Measurements from ENCODE around the gene AGTRAP. TPM values are rescaled to one million over a fixed set of nuclear protein-coding genes. Genes with fewer than 3 reads are reported as not detected.

AGTRAP gene
- total and polyA plus RNA-seq, 2 of the 4 experiments (the other 2 are of a cell fraction), result 21.5 to 57.7 TPM

DNA sequence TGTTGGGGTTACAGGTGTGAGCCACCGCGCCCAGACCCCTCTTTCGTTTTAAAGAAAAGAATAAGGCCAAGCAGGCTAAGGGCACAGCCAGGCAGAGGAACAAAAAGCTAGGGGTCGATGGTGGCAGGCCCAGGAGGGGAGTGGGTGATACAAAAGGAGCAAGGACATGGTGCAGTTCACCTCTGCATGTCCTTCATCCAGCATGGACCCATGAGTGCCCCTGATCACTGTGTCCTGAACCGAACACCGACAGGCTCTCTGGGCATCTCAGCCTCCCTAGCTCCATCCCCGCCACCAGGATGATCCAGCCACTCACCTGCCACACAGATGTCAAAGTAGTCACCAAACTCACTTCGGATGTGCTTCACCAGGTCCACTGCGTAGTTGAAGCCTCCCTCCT, 64.0 kb downstream of the AGTRAP start (continued):
- no peak for TF ChIP-seq SMC3 (IDR thresholded peaks at IDR 0.05; ENCODE audit: low read depth, low read length)
- no peak for TF ChIP-seq NFE2L2 (IDR thresholded peaks at IDR 0.05; ENCODE audit: low read depth, low read length)
- TF ChIP-seq RFX5 (IDR thresholded peaks at IDR 0.05; ENCODE audit: low read depth, low read length), result no peak
- TF ChIP-seq POLR2A (IDR thresholded peaks at IDR 0.05; ENCODE audit: low read depth, low read length), result no peak

DNA sequence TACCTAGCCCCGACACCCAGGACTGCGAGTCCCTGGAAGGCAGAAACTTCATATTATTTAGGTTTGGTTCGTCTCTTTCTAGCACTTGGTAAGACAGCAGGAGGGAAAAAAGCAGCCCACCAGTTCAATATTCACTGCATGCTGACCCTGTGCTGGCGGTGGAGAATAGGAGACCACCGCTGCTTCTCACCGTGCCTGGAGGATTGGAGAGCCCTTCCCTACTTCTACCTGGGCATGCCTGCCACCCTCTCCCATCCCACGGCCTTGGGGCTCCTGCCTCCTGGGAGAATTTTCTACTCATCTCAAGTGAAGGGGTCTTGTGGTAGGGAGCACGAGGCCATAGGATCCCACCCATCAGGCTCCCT, 64.4 kb downstream of the AGTRAP start:
- H3K9me3 ChIP-seq (ENCODE audit: control insufficient read depth, insufficient read depth, low read length), result no peaks in the 10 kb centered on the region
- H3K18ac ChIP-seq (ENCODE audit: low read depth, low read length), result no peak overlapping the region
- no peak overlapping the region for H3K14ac ChIP-seq (replicated peaks; ENCODE audit: low read depth, low read length)
- no peak overlapping the region for H3K9ac ChIP-seq (ENCODE audit: low read depth, low read length)
- intact Hi-C loops (cut with micrococcal nuclease) (loop anchor here (5.0 kb wide), 1 partner anchor 118 kb away; the partner anchor contains the start of gene MAD2L2), in situ Hi-C loops (cut with MboI; ENCODE audit: low sequenced_read_pairs) (no loop called here), dilution Hi-C loops (cut with HindIII; ENCODE audit: low sequenced_read_pairs, unreplicated experiment) (no loop called here)
- H2AFZ ChIP-seq (replicated peaks; ENCODE audit: low read length, poor library complexity), result no peak overlapping the region
- H4K8ac ChIP-seq (ENCODE audit: low read depth in 2 of 2, low read length in 2 of 2), result no peak overlapping the region
- no peak overlapping the region for H3K4me2 ChIP-seq (ENCODE audit: low read depth, low read length)
- BruUV-seq (replicated peaks), result no TSS peak
- ChIA-PET CTCF (no interaction called here), POLR2A (ENCODE audit: unreplicated experiment) (no interaction called here)
- no peak overlapping the region for H4K5ac ChIP-seq (ENCODE audit: low read depth, low read length)
- WGBS, 2 experiments (ENCODE audit: extremely low coverage in 2 of 2, insufficient read length in 1 of 2), result 100% methylated on average over 1 of the region's 8 CpGs; no CpG with 5 or more reads in 1 of the 2 experiments
- no peak overlapping the region for H3K23ac ChIP-seq (ENCODE audit: low read depth, low read length)
- H4K91ac ChIP-seq (ENCODE audit: insufficient read depth, low read depth, low read length), result no peak overlapping the region
- no peak overlapping the region for H3K4ac ChIP-seq (ENCODE audit: low read depth, low read length)
- DNase-seq, result no peak
- H2BK120ac ChIP-seq (ENCODE audit: low read depth, low read length), result no peak overlapping the region
- H3K4me3 ChIP-seq (ENCODE audit: insufficient read depth, low read depth, low read length), result no peak overlapping the region
- peaks cover 17% of the 10 kb centered on the region for H3K4me1 ChIP-seq (ENCODE audit: control insufficient read depth, insufficient read depth, low read length)
- peaks cover 4 to 38% of the 10 kb centered on the region in 2 experiments; a peak in 3 of 4 replicates for H3K79me1 ChIP-seq (ENCODE audit: low read depth in 1 of 2, low read length in 2 of 2)
- H2BK5ac ChIP-seq (ENCODE audit: low read depth, low read length, poor library complexity, severe bottlenecking), result no peak overlapping the region
- no peaks in the 10 kb centered on the region for H4K20me1 ChIP-seq (ENCODE audit: insufficient read depth, low read length)
- no peak overlapping the region for H3K27ac ChIP-seq (ENCODE audit: insufficient read depth, low read length)
- H3K36me3 ChIP-seq (ENCODE audit: control insufficient read depth, insufficient read depth, low read length), result peaks cover 28% of the 10 kb centered on the region
- no peaks in the 10 kb centered on the region for H3K27me3 ChIP-seq (ENCODE audit: control insufficient read depth, insufficient read depth, low read length)
- no peak for ATAC-seq (ENCODE audit: low read depth)
- peaks cover 3% of the 10 kb centered on the region; the same call in 1 of the 2 replicates for H3K9me1 ChIP-seq (ENCODE audit: insufficient read depth, low read length)
- H3K56ac ChIP-seq (ENCODE audit: extremely low read depth, insufficient read depth, low read length), result no peak overlapping the region
- H2AK9ac ChIP-seq (replicated peaks; ENCODE audit: low read depth, low read length, poor library complexity), result peak overlapping the region; percentile 37
- no peak overlapping the region for H2BK15ac ChIP-seq (ENCODE audit: low read depth, low read length)
- H2AK5ac ChIP-seq (ENCODE audit: low read depth, low read length), result no peak overlapping the region
- H2BK20ac ChIP-seq (ENCODE audit: low read depth, low read length), result no peak overlapping the region
- TF ChIP-seq RAD21 (IDR thresholded peaks at IDR 0.05; ENCODE audit: low read length) (no peak), RFX5 (IDR thresholded peaks at IDR 0.05; ENCODE audit: low read depth, low read length) (no peak), POLR2A (IDR thresholded peaks at IDR 0.05; ENCODE audit: low read depth, low read length) (no peak), BHLHE40 (IDR thresholded peaks at IDR 0.05; ENCODE audit: low read depth, low read length) (no peak), SMC3 (IDR thresholded peaks at IDR 0.05; ENCODE audit: low read depth, low read length) (no peak), NFE2L2 (IDR thresholded peaks at IDR 0.05; ENCODE audit: low read depth, low read length) (no peak), CHD1 (IDR thresholded peaks at IDR 0.05; ENCODE audit: low read depth, low read length) (no peak), MAFK (IDR thresholded peaks at IDR 0.05; ENCODE audit: low read depth, low read length) (no peak), FOS (IDR thresholded peaks at IDR 0.05; ENCODE audit: low read depth, low read length) (no peak), MAZ (IDR thresholded peaks at IDR 0.05; ENCODE audit: borderline replicate concordance, low read depth, low read length) (no peak), RCOR1 (IDR thresholded peaks at IDR 0.05; ENCODE audit: insufficient replicate concordance, low read length) (no peak), CEBPB (IDR thresholded peaks at IDR 0.05; ENCODE audit: low read depth, low read length) (no peak)
- TF ChIP-seq, protein P1, sequence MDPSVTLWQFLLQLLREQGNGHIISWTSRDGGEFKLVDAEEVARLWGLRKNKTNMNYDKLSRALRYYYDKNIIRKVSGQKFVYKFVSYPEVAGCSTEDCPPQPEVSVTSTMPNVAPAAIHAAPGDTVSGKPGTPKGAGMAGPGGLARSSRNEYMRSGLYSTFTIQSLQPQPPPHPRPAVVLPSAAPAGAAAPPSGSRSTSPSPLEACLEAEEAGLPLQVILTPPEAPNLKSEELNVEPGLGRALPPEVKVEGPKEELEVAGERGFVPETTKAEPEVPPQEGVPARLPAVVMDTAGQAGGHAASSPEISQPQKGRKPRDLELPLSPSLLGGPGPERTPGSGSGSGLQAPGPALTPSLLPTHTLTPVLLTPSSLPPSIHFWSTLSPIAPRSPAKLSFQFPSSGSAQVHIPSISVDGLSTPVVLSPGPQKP (IDR thresholded peaks at IDR 0.05; ENCODE audit: borderline replicate concordance, low read depth, low read length), result no peak
- TF ChIP-seq, protein P2, sequence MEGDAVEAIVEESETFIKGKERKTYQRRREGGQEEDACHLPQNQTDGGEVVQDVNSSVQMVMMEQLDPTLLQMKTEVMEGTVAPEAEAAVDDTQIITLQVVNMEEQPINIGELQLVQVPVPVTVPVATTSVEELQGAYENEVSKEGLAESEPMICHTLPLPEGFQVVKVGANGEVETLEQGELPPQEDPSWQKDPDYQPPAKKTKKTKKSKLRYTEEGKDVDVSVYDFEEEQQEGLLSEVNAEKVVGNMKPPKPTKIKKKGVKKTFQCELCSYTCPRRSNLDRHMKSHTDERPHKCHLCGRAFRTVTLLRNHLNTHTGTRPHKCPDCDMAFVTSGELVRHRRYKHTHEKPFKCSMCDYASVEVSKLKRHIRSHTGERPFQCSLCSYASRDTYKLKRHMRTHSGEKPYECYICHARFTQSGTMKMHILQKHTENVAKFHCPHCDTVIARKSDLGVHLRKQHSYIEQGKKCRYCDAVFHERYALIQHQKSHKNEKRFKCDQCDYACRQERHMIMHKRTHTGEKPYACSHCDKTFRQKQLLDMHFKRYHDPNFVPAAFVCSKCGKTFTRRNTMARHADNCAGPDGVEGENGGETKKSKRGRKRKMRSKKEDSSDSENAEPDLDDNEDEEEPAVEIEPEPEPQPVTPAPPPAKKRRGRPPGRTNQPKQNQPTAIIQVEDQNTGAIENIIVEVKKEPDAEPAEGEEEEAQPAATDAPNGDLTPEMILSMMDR (conservative IDR thresholded peaks at IDR 0.05; ENCODE audit: low read depth, low read length), result no peak

Data from IMR-90 (cell line).